ENCODE data around the gene RHOT2. TPM values are rescaled to one million over a fixed set of nuclear protein-coding genes. Genes with fewer than 3 reads are reported as not detected.

Gene RHOT2
- total RNA-seq, 2 experiments from 2014 or later = 140 to 141 TPM

DNA sequence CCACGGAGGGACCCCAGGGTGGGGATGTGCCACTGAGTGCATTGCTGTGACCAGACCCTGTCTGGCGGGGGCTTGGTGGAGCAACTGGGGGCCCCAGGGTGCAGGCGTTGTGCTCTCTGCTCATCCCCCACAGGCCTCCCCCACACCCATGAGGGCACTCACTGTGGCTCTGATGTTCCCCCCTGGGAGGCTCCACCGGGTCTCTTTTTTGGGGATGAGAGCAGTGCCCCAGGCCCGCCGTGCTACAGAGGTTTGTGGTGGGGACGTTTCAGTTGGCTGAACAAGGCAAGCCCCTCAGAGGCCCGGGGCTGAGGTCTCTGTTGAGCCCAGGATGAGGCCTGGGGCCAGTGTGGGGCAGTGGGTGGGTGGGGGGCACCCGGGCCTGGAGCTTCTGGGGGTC lies 55.8 kb downstream of the RHOT2 start:
- DNase-seq = no peak
- H3K4me1 Mint-ChIP-seq = peaks cover 19% of the 10 kb centered on the region
- ChIA-PET CTCF (no interaction called here), POLR2A (interaction anchor here (0.9 to 3.4 kb wide), 3 partner anchors 12 to 65 kb away, joined by 4 to 10 read pairs (median 5); partner anchors contain the start of genes CHTF18, CIAO3 and RPUSD1)
- H3K27ac Mint-ChIP-seq = no peak overlapping the region
- no peaks in the 10 kb centered on the region for H3K9me3 Mint-ChIP-seq
- H3K4me3 Mint-ChIP-seq = no peak overlapping the region
- no peaks in the 10 kb centered on the region for H3K36me3 Mint-ChIP-seq (ENCODE audit: low read depth)
- peaks cover 2% of the 10 kb centered on the region for H3K27me3 Mint-ChIP-seq

Other genes starting within 250 kb of the RHOT2 start
- 10 to 100 TPM; 21.2 to 25.4 TPM for gene RAB11FIP3, start 242.5 kb upstream of the RHOT2 start, total RNA-seq
- gene CAPN15, start 140.4 kb upstream of the RHOT2 start, total RNA-seq = 10 to 100 TPM; 91.7 to 93.4 TPM
- gene PRR35, start 107.7 kb upstream of the RHOT2 start, total RNA-seq = not detected
- 1 to 10 TPM; 2.3 to 2.6 TPM for gene NHLRC4, start 101.1 kb upstream of the RHOT2 start, total RNA-seq
- 10 to 100 TPM; 33.7 to 35.1 TPM for gene PIGQ, start 98.2 kb upstream of the RHOT2 start, total RNA-seq
- gene RAB40C, start 78.1 kb upstream of the RHOT2 start, total RNA-seq = 10 to 100 TPM; 12.2 to 14.2 TPM
- under 1 TPM; 0.10 to 0.13 TPM for gene WFIKKN1, start 37.1 kb upstream of the RHOT2 start, total RNA-seq
- 10 to 100 TPM; 66.6 to 67.5 TPM for gene METTL26, start 31.8 kb upstream of the RHOT2 start, total RNA-seq
- 10 to 100 TPM; 20.3 to 22.8 TPM for gene MCRIP2, start 26.3 kb upstream of the RHOT2 start, total RNA-seq
- 10 to 100 TPM; 58.0 to 58.4 TPM for gene WDR90, start 18.8 kb upstream of the RHOT2 start, total RNA-seq
- 1 to 10 TPM; 1.5 TPM for gene RHBDL1, start 7.5 kb downstream of the RHOT2 start, total RNA-seq
- 10 to 100 TPM; 63.9 to 78.3 TPM for gene STUB1, start 12.3 kb downstream of the RHOT2 start, total RNA-seq
- gene JMJD8, start 16.2 kb downstream of the RHOT2 start, total RNA-seq = 10 to 100 TPM; 27.1 to 27.2 TPM
- 10 to 100 TPM; 18.1 to 18.7 TPM for gene WDR24, start 22.3 kb downstream of the RHOT2 start, total RNA-seq
- gene FBXL16, start 37.7 kb downstream of the RHOT2 start, total RNA-seq = 10 to 100 TPM; 30.9 to 34.6 TPM
- gene METRN, start 47.0 kb downstream of the RHOT2 start, total RNA-seq = 1 to 10 TPM; 4.4 to 6.2 TPM
- gene ANTKMT, start 53.0 kb downstream of the RHOT2 start, total RNA-seq = 1 to 10 TPM; 8.4 to 9.3 TPM
- 1 to 10 TPM; 1.9 to 2.3 TPM for gene CCDC78, start 58.3 kb downstream of the RHOT2 start, total RNA-seq
- 1 to 10 TPM; 8.9 to 9.1 TPM for gene HAGHL, start 59.0 kb downstream of the RHOT2 start, total RNA-seq
- gene CIAO3, start 72.9 kb downstream of the RHOT2 start, total RNA-seq = 10 to 100 TPM; 34.0 to 34.8 TPM
- not detected for gene MSLN, start 92.6 kb downstream of the RHOT2 start, total RNA-seq
- 10 to 100 TPM; 22.2 to 22.3 TPM for gene RPUSD1, start 120.2 kb downstream of the RHOT2 start, total RNA-seq
- 10 to 100 TPM; 77.6 to 80.0 TPM for gene CHTF18, start 120.5 kb downstream of the RHOT2 start, total RNA-seq
- gene GNG13, start 132.6 kb downstream of the RHOT2 start, total RNA-seq = not detected

Data from activated CD4-positive, alpha-beta memory T cell treated with anti-CD3 and anti-CD28 coated beads, Interleukin-2, amount 10 ng/mL, durations not matched to agents 7 days and 5 days (primary cell).